GM23338 (cell line): ENCODE measurements around the gene NKX2-2. TPM values are rescaled to one million over a fixed set of nuclear protein-coding genes. Genes with fewer than 3 reads are reported as not detected.

Source experiments
- ATAC-seq: fragments of 200-7000 bp; cut with Tn5 transposase; 3 replicates; pipeline ENCODE4 v1.9.1; 2020
- DNase-seq: peaks from one replicate; pipeline ENCODE4 v3.0.0-alpha.2; 2015; ENCODE audit warnings: low spot score
- H2AFZ ChIP-seq: fragments of 200-600 bp; sonication (generic); 2 replicates; pipeline ENCODE4 v1.8.0; 2016; ENCODE audit warnings: antibody characterized with exemption, mild to moderate bottlenecking, moderate library complexity
- H3F3A ChIP-seq: fragments of 200-600 bp; sonication (generic); replicated peaks from 2 replicates; pipeline ENCODE4 v1.8.0; 2017; ENCODE audit warnings: antibody characterized with exemption, mixed run types, low read depth
- H3K27ac ChIP-seq: fragments of 200-600 bp; sonication (generic); 2 replicates; pipeline ENCODE4 v1.6.1; 2016; ENCODE audit warnings: low read depth
- H3K27me3 ChIP-seq: fragments of 200-600 bp; sonication (generic); 2 replicates; pipeline ENCODE4 v1.8.0; 2016; ENCODE audit warnings: mild to moderate bottlenecking, mixed run types, moderate library complexity; ENCODE audit not compliant: insufficient read depth
- H3K36me3 ChIP-seq: fragments of 200-600 bp; sonication (generic); 2 replicates; pipeline ENCODE4 v1.8.0; 2016; ENCODE audit warnings: mild to moderate bottlenecking; ENCODE audit not compliant: insufficient read depth
- H3K4me1 ChIP-seq: fragments of 200-600 bp; sonication (generic); 2 replicates; pipeline ENCODE4 v1.8.0; 2016; ENCODE audit warnings: mild to moderate bottlenecking, moderate library complexity; ENCODE audit not compliant: insufficient read depth
- H3K4me2 ChIP-seq: fragments of 200-600 bp; sonication (generic); 2 replicates; pipeline ENCODE4 v1.7.1; 2017; ENCODE audit warnings: mixed run types
- H3K4me3 ChIP-seq: fragments of 200-600 bp; sonication (generic); 2 replicates; pipeline ENCODE4 v1.6.1; 2016; ENCODE audit warnings: mixed run types
- H3K79me2 ChIP-seq: fragments of 200-600 bp; sonication (generic); replicated peaks from 2 replicates; pipeline ENCODE4 v1.8.0; 2017; ENCODE audit warnings: mild to moderate bottlenecking; ENCODE audit not compliant: insufficient read depth
- H3K9me2 ChIP-seq: fragments of 200-600 bp; sonication (generic); 2 replicates; pipeline ENCODE4 v1.8.0; 2017; ENCODE audit not compliant: insufficient read depth
- H4K20me1 ChIP-seq: fragments of 200-600 bp; sonication (generic); replicated peaks from 2 replicates; pipeline ENCODE4 v1.8.0; 2017; ENCODE audit warnings: mild to moderate bottlenecking; ENCODE audit not compliant: insufficient read depth
- H3K27ac Mint-ChIP-seq: 2 replicates; pipeline ENCODE4 v1.8.0; 2020; ENCODE audit warnings: inconsistent platforms, mild to moderate bottlenecking, moderate library complexity, mixed read lengths
- H3K27me3 Mint-ChIP-seq: 3 replicates; pipeline ENCODE4 v1.8.0; 2022; ENCODE audit warnings: low read depth, mild to moderate bottlenecking, moderate library complexity, mixed read lengths, inconsistent platforms; ENCODE audit not compliant: insufficient read depth, poor library complexity
- H3K36me3 Mint-ChIP-seq: 3 replicates; pipeline ENCODE4 v1.8.0; 2021; ENCODE audit warnings: low read depth, mild to moderate bottlenecking, inconsistent platforms, moderate library complexity, mixed read lengths
- H3K4me1 Mint-ChIP-seq: 3 replicates; pipeline ENCODE4 v1.8.0; 2020; ENCODE audit warnings: mild to moderate bottlenecking, inconsistent platforms, mixed read lengths
- H3K4me3 Mint-ChIP-seq: 3 replicates; pipeline ENCODE4 v1.8.0; 2021; ENCODE audit warnings: moderate library complexity, mild to moderate bottlenecking, inconsistent platforms, mixed read lengths
- H3K9me3 Mint-ChIP-seq: 3 replicates; pipeline ENCODE4 v1.8.0; 2020; ENCODE audit warnings: moderate library complexity, mild to moderate bottlenecking, inconsistent platforms, mixed read lengths
- CREB1 ChIP-seq: fragments of 250-450 bp; sonication (Bioruptor Pico); IDR thresholded peaks from 2 replicates; pipeline ENCODE4 v1.5.0; 2020; ENCODE audit warnings: low read depth, mild to moderate bottlenecking, moderate library complexity
- CTCF ChIP-seq, 2 experiments: fragments of 200-600 bp in 1 of 2; sonication (generic) in 1 of 2; conservative IDR thresholded peaks; 2 replicates each; pipeline versions ENCODE4 v1.5.1 to v1.6.1; 2016 to 2017; ENCODE audit warnings: antibody characterized with exemption in 2 of 2, low read depth in 2 of 2, mild to moderate bottlenecking in 2 of 2, moderate library complexity in 1 of 2
- EZH2 ChIP-seq: fragments of 200-600 bp; sonication (generic); IDR thresholded peaks from one replicate; pipeline ENCODE4 v1.8.0; 2017; ENCODE audit warnings: antibody characterized with exemption, mild to moderate bottlenecking, low read depth; ENCODE audit not compliant: unreplicated experiment
- EZH2phosphoT487 ChIP-seq: fragments of 200-600 bp; sonication (generic); IDR thresholded peaks from one replicate; pipeline ENCODE4 v1.8.1; 2018; ENCODE audit warnings: antibody characterized with exemption; ENCODE audit not compliant: unreplicated experiment
- JUNB ChIP-seq: IDR thresholded peaks from one replicate; pipeline ENCODE4 v1.6.1; 2016; ENCODE audit warnings: antibody characterized with exemption; ENCODE audit not compliant: unreplicated experiment
- NANOG ChIP-seq: IDR thresholded peaks from 2 replicates; pipeline ENCODE4 v1.6.1; 2016; ENCODE audit warnings: antibody characterized with exemption, borderline replicate concordance
- POLR2AphosphoS5 ChIP-seq: IDR thresholded peaks from 2 replicates; pipeline ENCODE4 v1.6.1; 2016; ENCODE audit warnings: antibody characterized with exemption, low read depth
- STAT1 ChIP-seq: IDR thresholded peaks from one replicate; pipeline ENCODE4 v1.6.1; 2016; ENCODE audit warnings: antibody characterized with exemption; ENCODE audit not compliant: unreplicated experiment
- ZNF114 ChIP-seq: fragments of 250-450 bp; sonication (Bioruptor Pico); IDR thresholded peaks from 2 replicates; pipeline ENCODE4 v1.5.0; 2020; ENCODE audit warnings: mild to moderate bottlenecking, moderate library complexity
- ZNF331 ChIP-seq: fragments of 250-450 bp; sonication (Bioruptor Pico); IDR thresholded peaks from 2 replicates; pipeline ENCODE4 v1.5.0; 2020; ENCODE audit warnings: low read depth, mild to moderate bottlenecking, moderate library complexity
- polyA plus RNA-seq: library from polyadenylated mRNA; unstranded; fragments of >200 nt; fragmentation: Nextera tagmentation; extraction: Ambion mirVana; gene quantifications from 2 replicates; pipeline ENCODE4 v1.2.1, GENCODE V29; 2016
- total RNA-seq: library from RNA; depleted of rRNA; stranded (reverse); fragments of >200 nt; shearing (Covaris generic); gene quantifications from 2 replicates; pipeline ENCODE4 v1.2.3, GENCODE V29; 2014
- TF ChIP-seq, protein P1 (sequence below): fragments of 250-450 bp; sonication (Bioruptor Pico); IDR thresholded peaks from 2 replicates; pipeline ENCODE4 v1.5.0; 2020; ENCODE audit warnings: mild to moderate bottlenecking, moderate library complexity
- TF ChIP-seq, protein P2 (sequence below): IDR thresholded peaks from 2 replicates; pipeline ENCODE4 v1.6.1; 2016; ENCODE audit warnings: antibody characterized with exemption

NKX2-2 gene
- total and polyA plus RNA-seq, 2 experiments from 2014 or later, result not detected

- TF ChIP-seq, protein P1, sequence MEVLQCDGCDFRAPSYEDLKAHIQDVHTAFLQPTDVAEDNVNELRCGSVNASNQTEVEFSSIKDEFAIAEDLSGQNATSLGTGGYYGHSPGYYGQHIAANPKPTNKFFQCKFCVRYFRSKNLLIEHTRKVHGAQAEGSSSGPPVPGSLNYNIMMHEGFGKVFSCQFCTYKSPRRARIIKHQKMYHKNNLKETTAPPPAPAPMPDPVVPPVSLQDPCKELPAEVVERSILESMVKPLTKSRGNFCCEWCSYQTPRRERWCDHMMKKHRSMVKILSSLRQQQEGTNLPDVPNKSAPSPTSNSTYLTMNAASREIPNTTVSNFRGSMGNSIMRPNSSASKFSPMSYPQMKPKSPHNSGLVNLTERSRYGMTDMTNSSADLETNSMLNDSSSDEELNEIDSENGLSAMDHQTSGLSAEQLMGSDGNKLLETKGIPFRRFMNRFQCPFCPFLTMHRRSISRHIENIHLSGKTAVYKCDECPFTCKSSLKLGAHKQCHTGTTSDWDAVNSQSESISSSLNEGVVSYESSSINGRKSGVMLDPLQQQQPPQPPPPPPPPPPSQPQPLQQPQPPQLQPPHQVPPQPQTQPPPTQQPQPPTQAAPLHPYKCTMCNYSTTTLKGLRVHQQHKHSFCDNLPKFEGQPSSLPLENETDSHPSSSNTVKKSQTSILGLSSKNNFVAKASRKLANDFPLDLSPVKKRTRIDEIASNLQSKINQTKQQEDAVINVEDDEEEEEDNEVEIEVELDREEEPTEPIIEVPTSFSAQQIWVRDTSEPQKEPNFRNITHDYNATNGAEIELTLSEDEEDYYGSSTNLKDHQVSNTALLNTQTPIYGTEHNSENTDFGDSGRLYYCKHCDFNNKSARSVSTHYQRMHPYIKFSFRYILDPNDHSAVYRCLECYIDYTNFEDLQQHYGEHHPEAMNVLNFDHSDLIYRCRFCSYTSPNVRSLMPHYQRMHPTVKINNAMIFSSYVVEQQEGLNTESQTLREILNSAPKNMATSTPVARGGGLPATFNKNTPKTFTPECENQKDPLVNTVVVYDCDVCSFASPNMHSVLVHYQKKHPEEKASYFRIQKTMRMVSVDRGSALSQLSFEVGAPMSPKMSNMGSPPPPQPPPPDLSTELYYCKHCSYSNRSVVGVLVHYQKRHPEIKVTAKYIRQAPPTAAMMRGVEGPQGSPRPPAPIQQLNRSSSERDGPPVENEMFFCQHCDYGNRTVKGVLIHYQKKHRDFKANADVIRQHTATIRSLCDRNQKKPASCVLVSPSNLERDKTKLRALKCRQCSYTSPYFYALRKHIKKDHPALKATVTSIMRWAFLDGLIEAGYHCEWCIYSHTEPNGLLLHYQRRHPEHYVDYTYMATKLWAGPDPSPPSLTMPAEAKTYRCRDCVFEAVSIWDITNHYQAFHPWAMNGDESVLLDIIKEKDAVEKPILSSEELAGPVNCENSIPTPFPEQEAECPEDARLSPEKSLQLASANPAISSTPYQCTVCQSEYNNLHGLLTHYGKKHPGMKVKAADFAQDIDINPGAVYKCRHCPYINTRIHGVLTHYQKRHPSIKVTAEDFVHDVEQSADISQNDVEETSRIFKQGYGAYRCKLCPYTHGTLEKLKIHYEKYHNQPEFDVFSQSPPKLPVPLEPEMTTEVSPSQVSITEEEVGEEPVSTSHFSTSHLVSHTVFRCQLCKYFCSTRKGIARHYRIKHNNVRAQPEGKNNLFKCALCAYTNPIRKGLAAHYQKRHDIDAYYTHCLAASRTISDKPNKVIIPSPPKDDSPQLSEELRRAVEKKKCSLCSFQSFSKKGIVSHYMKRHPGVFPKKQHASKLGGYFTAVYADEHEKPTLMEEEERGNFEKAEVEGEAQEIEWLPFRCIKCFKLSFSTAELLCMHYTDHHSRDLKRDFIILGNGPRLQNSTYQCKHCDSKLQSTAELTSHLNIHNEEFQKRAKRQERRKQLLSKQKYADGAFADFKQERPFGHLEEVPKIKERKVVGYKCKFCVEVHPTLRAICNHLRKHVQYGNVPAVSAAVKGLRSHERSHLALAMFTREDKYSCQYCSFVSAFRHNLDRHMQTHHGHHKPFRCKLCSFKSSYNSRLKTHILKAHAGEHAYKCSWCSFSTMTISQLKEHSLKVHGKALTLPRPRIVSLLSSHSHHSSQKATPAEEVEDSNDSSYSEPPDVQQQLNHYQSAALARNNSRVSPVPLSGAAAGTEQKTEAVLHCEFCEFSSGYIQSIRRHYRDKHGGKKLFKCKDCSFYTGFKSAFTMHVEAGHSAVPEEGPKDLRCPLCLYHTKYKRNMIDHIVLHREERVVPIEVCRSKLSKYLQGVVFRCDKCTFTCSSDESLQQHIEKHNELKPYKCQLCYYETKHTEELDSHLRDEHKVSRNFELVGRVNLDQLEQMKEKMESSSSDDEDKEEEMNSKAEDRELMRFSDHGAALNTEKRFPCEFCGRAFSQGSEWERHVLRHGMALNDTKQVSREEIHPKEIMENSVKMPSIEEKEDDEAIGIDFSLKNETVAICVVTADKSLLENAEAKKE (CRISPR knock-in tag), result no peak
Measured at GRCh38 chr20:21546355-21546754, 32.5 kb upstream of the NKX2-2 start (continued).

DNA sequence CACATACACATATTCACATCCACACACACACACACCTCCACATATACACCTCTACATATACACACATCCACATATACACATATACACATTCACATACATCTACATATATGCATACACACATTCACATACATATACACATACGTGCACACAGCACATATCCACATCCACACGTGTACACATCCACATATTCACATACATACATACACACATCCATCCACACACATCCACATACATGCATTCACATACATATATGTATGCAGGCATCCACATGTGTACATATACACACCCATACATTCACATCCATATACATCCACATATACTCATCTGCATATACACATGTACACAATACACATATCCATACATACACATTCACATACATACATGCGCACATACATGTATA lies 25.6 kb upstream of the NKX2-2 start:
- Histone ChIP-seq H3K9me2 (peaks cover 6% of the 10 kb centered on the region), H3K4me3 (no peak overlapping the region), H3K79me2 (no peaks in the 10 kb centered on the region), H2AFZ (no peak overlapping the region), H3K4me1 (peaks cover 7% of the 10 kb centered on the region; the same call in 1 of the 2 replicates), H3F3A (no peaks in the 10 kb centered on the region), H3K36me3 (no peaks in the 10 kb centered on the region; the same call in 1 of the 2 replicates), H3K27ac (no peak overlapping the region), H4K20me1 (no peaks in the 10 kb centered on the region), H3K27me3 (no peaks in the 10 kb centered on the region), H3K4me2 (no peak overlapping the region)
- Mint-ChIP-seq H3K4me3 (no peak overlapping the region), H3K27me3 (peaks cover 7% of the 10 kb centered on the region), H3K4me1 (peaks cover 9% of the 10 kb centered on the region; the same call in 2 of the 3 replicates), H3K9me3 (no peaks in the 10 kb centered on the region; the same call in 1 of the 3 replicates), H3K27ac (no peak overlapping the region), H3K36me3 (no peaks in the 10 kb centered on the region)
- ATAC-seq (no peak), DNase-seq (no peak)
- TF ChIP-seq, protein P2, sequence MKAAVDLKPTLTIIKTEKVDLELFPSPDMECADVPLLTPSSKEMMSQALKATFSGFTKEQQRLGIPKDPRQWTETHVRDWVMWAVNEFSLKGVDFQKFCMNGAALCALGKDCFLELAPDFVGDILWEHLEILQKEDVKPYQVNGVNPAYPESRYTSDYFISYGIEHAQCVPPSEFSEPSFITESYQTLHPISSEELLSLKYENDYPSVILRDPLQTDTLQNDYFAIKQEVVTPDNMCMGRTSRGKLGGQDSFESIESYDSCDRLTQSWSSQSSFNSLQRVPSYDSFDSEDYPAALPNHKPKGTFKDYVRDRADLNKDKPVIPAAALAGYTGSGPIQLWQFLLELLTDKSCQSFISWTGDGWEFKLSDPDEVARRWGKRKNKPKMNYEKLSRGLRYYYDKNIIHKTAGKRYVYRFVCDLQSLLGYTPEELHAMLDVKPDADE, result no peak
- no peak for TF ChIP-seq ZNF114 (CRISPR knock-in tag)
- TF ChIP-seq ZNF331 (CRISPR knock-in tag), result no peak
- no peak for TF ChIP-seq EZH2phosphoT487
- TF ChIP-seq STAT1, result no peak
- no peak for TF ChIP-seq CTCF (conservative IDR thresholded peaks at IDR 0.05; ENCODE audit: low read depth in 2 of 2)
- no peak for TF ChIP-seq JUNB
- TF ChIP-seq POLR2AphosphoS5, result no peak
- TF ChIP-seq NANOG, result no peak
- TF ChIP-seq EZH2, result no peak
- TF ChIP-seq CREB1 (CRISPR knock-in tag), result no peak
